GM12872 (cell line): ENCODE data around the gene PTPN2.

Experiments
- CTCF ChIP-seq: IDR thresholded peaks from 3 replicates; pipeline ENCODE4 v1.5.1; 2011; ENCODE audit warnings: low read depth, mild to moderate bottlenecking, low read length, moderate library complexity; ENCODE audit not compliant: insufficient read depth

PTPN2 gene

DNA sequence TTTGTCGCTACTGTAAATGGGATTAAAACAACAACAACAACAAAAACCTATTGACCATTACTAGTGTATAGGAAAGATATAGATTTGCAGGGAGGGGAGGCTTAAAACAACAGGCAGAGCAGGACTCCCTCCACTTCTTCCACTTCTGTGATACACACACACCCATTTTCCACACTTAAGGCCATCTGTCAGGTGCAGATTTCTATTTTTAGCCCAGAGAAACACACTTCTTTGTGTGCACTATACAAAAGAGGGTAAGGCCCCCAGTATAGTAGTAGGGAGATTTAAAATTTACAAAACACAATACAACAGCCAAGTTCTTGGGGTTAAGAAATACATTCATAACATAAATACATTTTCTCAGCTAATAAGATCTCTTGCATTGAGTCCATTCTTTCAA lies 22.4 kb downstream of the PTPN2 start:
- no peak for TF ChIP-seq CTCF

GRCh38 chr18:12860530-12860929 lies 23.5 kb downstream of the PTPN2 start:
- TF ChIP-seq CTCF: no peak

- no peak for TF ChIP-seq CTCF
Observed at GRCh38 chr18:12858991-12859390, 25.0 kb downstream of the PTPN2 start.

- TF ChIP-seq CTCF: no peak
Observed at GRCh38 chr18:12857991-12858544, 26.0 kb downstream of the PTPN2 start.

DNA sequence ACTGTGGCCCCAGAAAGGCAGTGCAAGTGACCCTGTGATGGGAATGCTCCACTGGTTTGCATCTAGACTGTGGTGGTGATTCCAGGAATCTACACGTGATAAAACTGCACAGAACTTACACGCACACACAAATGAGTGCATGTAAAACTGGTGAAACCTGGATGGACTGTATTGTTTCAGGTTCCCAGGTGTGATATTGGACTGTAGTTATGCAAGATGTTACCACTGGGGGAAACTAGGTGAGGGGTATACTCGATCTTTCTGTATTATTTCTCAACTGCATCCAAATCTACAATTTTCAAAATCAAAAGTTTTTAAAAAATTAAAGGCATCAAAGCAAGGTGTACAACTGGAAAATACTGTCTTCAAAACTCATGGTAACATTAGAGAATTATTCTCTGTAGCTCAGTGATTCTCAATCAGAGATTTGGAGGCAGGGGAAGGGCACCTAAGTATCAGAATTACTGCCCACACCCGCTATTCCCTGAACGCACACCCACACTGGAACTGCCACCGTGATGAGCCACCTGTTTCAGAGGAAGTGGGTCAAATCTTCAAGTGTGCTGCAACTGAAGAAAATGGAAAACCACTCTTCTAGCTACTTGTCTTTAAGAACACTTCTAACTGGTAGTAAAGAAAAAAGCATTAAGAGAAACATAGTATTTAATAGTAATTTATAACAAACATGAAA lies 26.7 kb downstream of the PTPN2 start:
- TF ChIP-seq CTCF: peak; percentile 13; the same call in 1 of the 3 replicates

DNA sequence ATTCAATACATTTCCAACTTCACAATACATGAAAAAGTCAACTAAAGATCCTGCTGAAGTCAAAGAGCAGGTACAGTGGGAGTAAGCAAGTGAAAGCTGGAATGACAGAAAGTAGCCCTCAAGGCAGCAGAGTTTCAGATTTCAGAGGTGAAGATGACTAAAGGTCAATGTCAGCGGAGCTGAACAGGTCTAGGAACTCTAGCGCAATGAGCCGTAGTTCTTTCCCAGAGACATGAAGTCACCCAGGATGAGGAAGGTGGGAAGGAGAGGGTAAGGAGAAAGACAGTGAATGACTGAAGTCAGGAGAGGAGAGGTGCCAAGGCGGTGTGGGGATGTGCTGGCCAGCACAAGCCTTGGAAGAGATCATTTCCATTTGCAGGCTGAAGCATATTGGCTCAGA lies 28.1 kb downstream of the PTPN2 start:
- no peak for TF ChIP-seq CTCF

DNA sequence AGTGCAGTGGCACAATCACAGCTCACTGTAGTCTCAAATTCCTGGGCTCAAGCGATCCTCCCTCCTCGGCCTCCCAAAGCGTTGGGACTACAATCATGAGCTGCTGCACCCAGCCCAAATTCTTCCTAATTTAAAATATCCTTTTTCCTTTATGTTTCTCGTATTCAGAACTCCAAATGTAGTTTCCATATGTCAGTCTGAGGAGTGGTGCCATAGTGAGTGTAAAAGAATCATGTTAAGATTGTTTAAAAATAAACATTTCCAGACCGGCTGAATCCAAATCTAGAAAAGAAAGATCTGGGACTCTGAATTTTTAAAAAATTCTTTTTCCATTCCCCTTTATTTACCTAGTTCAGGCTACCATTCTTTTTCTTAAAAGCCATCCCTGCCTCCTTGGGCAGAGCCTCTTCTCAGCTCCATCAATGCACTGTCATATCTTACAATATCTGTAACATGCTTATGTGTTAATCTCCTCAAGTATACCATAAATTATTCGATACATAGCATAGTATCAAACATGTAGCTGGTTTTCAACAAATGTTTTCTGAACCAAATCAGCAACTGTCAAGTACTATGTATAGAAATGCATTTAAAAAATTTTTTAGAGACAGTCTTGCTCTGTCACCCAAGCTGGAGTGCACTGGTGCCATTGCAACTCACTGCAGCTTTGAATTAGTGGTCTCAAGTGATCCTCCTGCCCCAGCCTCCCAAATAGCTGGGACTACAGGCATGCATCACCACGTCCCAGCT lies 31.3 kb downstream of the PTPN2 start:
- no peak for TF ChIP-seq CTCF
